Liver (tissue), 9 donors: ENCODE results near the gene TBC1D10A. TPM values are rescaled to one million over a fixed set of nuclear protein-coding genes. Genes with fewer than 3 reads are reported as not detected.

Source experiments
- DNase-seq: peaks from one replicate; pipeline ENCODE4 v3.0.0-alpha.2; 2017; ENCODE audit warnings: low spot score
- H3K27ac ChIP-seq, 2 donors: one replicate each; pipeline ENCODE4 v1.7.0; 2013; ENCODE audit warnings: inconsistent platforms in 2 of 2, low read length in 2 of 2, control low read depth in 1 of 2, low read depth in 1 of 2, mild to moderate bottlenecking in 1 of 2
- H3K27me3 ChIP-seq, 4 donors: one replicate each; pipeline versions ENCODE4 v1.6.1 to v1.7.0; 2013; ENCODE audit warnings: low read length in 3 of 4, inconsistent platforms in 1 of 4, mild to moderate bottlenecking in 1 of 4, moderate library complexity in 1 of 4; ENCODE audit not compliant: control insufficient read depth in 4 of 4, insufficient read depth in 4 of 4
- H3K36me3 ChIP-seq, 4 donors: one replicate each; pipeline versions ENCODE4 v1.6.1 to v1.7.0; 2013; ENCODE audit warnings: low read length in 3 of 4, mild to moderate bottlenecking in 3 of 4, low read depth in 1 of 4, moderate library complexity in 1 of 4; ENCODE audit not compliant: control insufficient read depth in 4 of 4, insufficient read depth in 3 of 4
- H3K4me1 ChIP-seq, 4 donors: one replicate each; pipeline versions ENCODE4 v1.6.1 to v1.7.0; 2013; ENCODE audit warnings: low read length in 3 of 4, mild to moderate bottlenecking in 3 of 4, moderate library complexity in 1 of 4; ENCODE audit not compliant: control insufficient read depth in 4 of 4, insufficient read depth in 4 of 4
- H3K4me3 ChIP-seq, 3 donors: one replicate each; pipeline versions ENCODE4 v1.6.1 to v1.7.0; 2013; ENCODE audit warnings: low read length in 3 of 3, control low read depth in 1 of 3, low read depth in 1 of 3, mild to moderate bottlenecking in 1 of 3
- H3K9ac ChIP-seq, 2 donors: one replicate each; pipeline ENCODE4 v1.7.0; 2013; ENCODE audit warnings: low read length in 2 of 2, mild to moderate bottlenecking in 2 of 2, moderate library complexity in 2 of 2, control low read depth in 1 of 2, low read depth in 1 of 2
- H3K9me3 ChIP-seq, 4 donors: one replicate each; pipeline versions ENCODE4 v1.6.1 to v1.7.0; 2013; ENCODE audit warnings: low read length in 3 of 4; ENCODE audit not compliant: control insufficient read depth in 4 of 4
- ATF3 ChIP-seq: IDR thresholded peaks from 2 replicates; pipeline ENCODE4 v1.6.1; 2016; ENCODE audit warnings: antibody characterized with exemption
- CTCF ChIP-seq: fragments of 150-350 bp; IDR thresholded peaks from 2 replicates; pipeline ENCODE4 v1.5.1; 2017; ENCODE audit warnings: improper control_type of control experiment, low read depth, low read length; ENCODE audit not compliant: missing input control
- EGR1 ChIP-seq, 2 donors: IDR thresholded peaks; 2 replicates each; pipeline ENCODE4 v1.6.1; 2016 to 2018; ENCODE audit warnings: antibody characterized with exemption in 2 of 2, low read depth in 2 of 2
- FOXA2 ChIP-seq: IDR thresholded peaks from 2 replicates; pipeline ENCODE4 v1.6.1; 2016; ENCODE audit warnings: antibody characterized with exemption
- GABPA ChIP-seq, 2 donors: IDR thresholded peaks in 1 of 2; conservative IDR thresholded peaks in 1 of 2; 2 replicates each; pipeline ENCODE4 v1.6.1; 2016; ENCODE audit warnings: antibody characterized with exemption in 2 of 2, mild to moderate bottlenecking in 1 of 2, moderate library complexity in 1 of 2
- HNF4A ChIP-seq, 2 donors: conservative IDR thresholded peaks; 2 replicates each; pipeline ENCODE4 v1.6.1; 2016; ENCODE audit warnings: antibody characterized with exemption in 2 of 2, mild to moderate bottlenecking in 2 of 2
- JUND ChIP-seq, 2 donors: IDR thresholded peaks; 2 replicates each; pipeline ENCODE4 v1.6.1; 2016; ENCODE audit warnings: antibody characterized with exemption in 2 of 2
- MAX ChIP-seq: IDR thresholded peaks from 2 replicates; pipeline ENCODE4 v1.6.1; 2016; ENCODE audit warnings: antibody characterized with exemption
- NR2F2 ChIP-seq: IDR thresholded peaks from 2 replicates; pipeline ENCODE4 v1.6.1; 2016; ENCODE audit warnings: antibody characterized with exemption
- RAD21 ChIP-seq, 2 donors: IDR thresholded peaks; 2 replicates each; pipeline ENCODE4 v1.6.1; 2016; ENCODE audit warnings: antibody characterized with exemption in 2 of 2, mild to moderate bottlenecking in 2 of 2
- REST ChIP-seq: IDR thresholded peaks from 2 replicates; pipeline ENCODE4 v1.6.1; 2016; ENCODE audit warnings: antibody characterized with exemption, mild to moderate bottlenecking
- RXRA ChIP-seq, 2 donors: IDR thresholded peaks; 2 replicates each; pipeline ENCODE4 v1.6.1; 2017 to 2018; ENCODE audit warnings: antibody characterized with exemption in 2 of 2, mild to moderate bottlenecking in 1 of 2
- TAF1 ChIP-seq: conservative IDR thresholded peaks from 2 replicates; pipeline ENCODE4 v1.6.1; 2016; ENCODE audit warnings: antibody characterized with exemption, mild to moderate bottlenecking
- YY1 ChIP-seq: IDR thresholded peaks from 2 replicates; pipeline ENCODE4 v1.6.1; 2016; ENCODE audit warnings: antibody characterized with exemption, mild to moderate bottlenecking
- ZBTB33 ChIP-seq: IDR thresholded peaks from 2 replicates; pipeline ENCODE4 v1.6.1; 2016; ENCODE audit warnings: antibody characterized with exemption
- WGBS: extraction: QIAGEN DNeasy Blood & Tissue Kit; methylation state at CpG from one replicate; pipeline ENCODE4 v1.1.7; 2013; 5-methylcytosine and 5-hydroxymethylcytosine counted together
- polyA plus RNA-seq, 2 donors: library from polyadenylated mRNA; stranded (reverse) in 1 of 2; unstranded in 1 of 2; fragments of 200-250 nt in 1 of 2; fragments of >200 nt in 1 of 2; fragmentation: Nextera tagmentation in 1 of 2; extraction: Ambion mirVana in 1 of 2; gene quantifications; one replicate each; pipeline versions ENCODE4 v1.2.1 to v1.2.3, GENCODE V29; 2013 to 2015
- total RNA-seq, 2 donors: library from RNA; depleted of rRNA; stranded (reverse); fragments of >200 nt; gene quantifications; one replicate each; pipeline ENCODE4 v1.2.3, GENCODE V29; 2014
- donor health status: healthy.
- donor health status: healthy.
- donor health status: healthy.
- donor health status: healthy.
- donor health status: healthy.

The TBC1D10A gene
- total and polyA plus RNA-seq, 4 donors: 3.6 to 9.2 (median 8.2) TPM

- Histone ChIP-seq H3K9ac (no peak overlapping the region), H3K9me3 (no peaks in the 10 kb centered on the region), H3K36me3 (peaks cover 0 to 8% (median 0%) of the 10 kb centered on the region in 4 donors), H3K4me3 (no peak overlapping the region), H3K4me1 (peaks cover 6 to 39% (median 29%) of the 10 kb centered on the region in 4 donors), H3K27me3 (no peaks in the 10 kb centered on the region), H3K27ac (no peak overlapping the region)
- 85% methylated on average over 5 of the region's 5 CpGs for WGBS
- TF ChIP-seq HNF4A (conservative IDR thresholded peaks at IDR 0.05) (no peak), NR2F2 (no peak), JUND (IDR thresholded peaks at IDR 0.05) (no peak), GABPA (IDR thresholded peaks at IDR 0.05 in 1 of 2, conservative IDR thresholded peaks at IDR 0.05 in 1 of 2) (no peak), TAF1 (no peak), CTCF (no peak), MAX (no peak)
- DNase-seq: no peak
These were observed 40.4 kb downstream of the TBC1D10A start for GRCh38 chr22:30286331-30286730.

GRCh38 chr22:30285846-30286200 is 40.9 kb downstream of the TBC1D10A start:
- WGBS: 94% methylated on average over 8 of the region's 8 CpGs
- no peak for DNase-seq
- Histone ChIP-seq H3K27ac (no peak overlapping the region), H3K9ac (no peak overlapping the region), H3K4me1 (peaks cover 4 to 34% (median 25%) of the 10 kb centered on the region in 4 donors), H3K27me3 (no peaks in the 10 kb centered on the region), H3K4me3 (no peak overlapping the region), H3K9me3 (no peaks in the 10 kb centered on the region), H3K36me3 (peaks cover 0 to 8% (median 0%) of the 10 kb centered on the region in 4 donors)
- TF ChIP-seq GABPA (IDR thresholded peaks at IDR 0.05 in 1 of 2, conservative IDR thresholded peaks at IDR 0.05 in 1 of 2) (no peak), REST (no peak), CTCF (no peak), ZBTB33 (no peak), EGR1 (IDR thresholded peaks at IDR 0.05; ENCODE audit: low read depth in 2 of 2) (no peak), ATF3 (no peak), FOXA2 (no peak), RXRA (IDR thresholded peaks at IDR 0.05) (no peak), JUND (IDR thresholded peaks at IDR 0.05) (no peak), MAX (no peak), NR2F2 (no peak), RAD21 (IDR thresholded peaks at IDR 0.05) (no peak), YY1 (no peak), HNF4A (conservative IDR thresholded peaks at IDR 0.05) (no peak), TAF1 (no peak)
